C4-2B (cell line): ENCODE measurements around the gene FTSJ1.

Experiments
- ZFX ChIP-seq: fragments of 450-650 bp; IDR thresholded peaks from 2 replicates; pipeline ENCODE4 v1.6.1; 2017
- TF ChIP-seq, protein P1 (sequence below): fragments of 450-650 bp; conservative IDR thresholded peaks from 2 replicates; pipeline ENCODE4 v1.5.1; 2017; ENCODE audit warnings: mild to moderate bottlenecking

DNA sequence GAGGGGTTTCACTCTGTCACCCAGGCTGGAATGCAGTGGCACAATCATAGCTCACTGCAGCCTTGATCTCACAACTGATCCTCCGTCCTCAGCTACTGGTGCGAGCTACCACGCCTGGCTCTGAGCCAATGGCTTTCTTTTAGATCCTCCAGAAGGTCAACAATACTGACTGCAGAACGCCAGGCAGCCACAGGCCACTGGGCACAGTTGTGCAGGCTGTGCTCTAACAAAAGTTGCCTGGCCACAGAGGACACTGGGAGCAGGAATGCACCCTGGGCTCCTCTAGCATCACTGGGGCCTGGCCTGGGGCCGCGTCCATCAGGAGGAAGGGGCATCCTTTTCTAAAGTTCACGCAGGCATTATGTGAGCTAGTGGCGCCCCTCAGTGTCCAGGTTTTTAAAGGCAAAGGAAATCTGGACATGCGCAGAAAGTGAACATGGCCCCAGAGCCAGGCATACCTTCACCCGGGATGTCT, 17.9 kb downstream of the FTSJ1 start:
- TF ChIP-seq, protein P1, sequence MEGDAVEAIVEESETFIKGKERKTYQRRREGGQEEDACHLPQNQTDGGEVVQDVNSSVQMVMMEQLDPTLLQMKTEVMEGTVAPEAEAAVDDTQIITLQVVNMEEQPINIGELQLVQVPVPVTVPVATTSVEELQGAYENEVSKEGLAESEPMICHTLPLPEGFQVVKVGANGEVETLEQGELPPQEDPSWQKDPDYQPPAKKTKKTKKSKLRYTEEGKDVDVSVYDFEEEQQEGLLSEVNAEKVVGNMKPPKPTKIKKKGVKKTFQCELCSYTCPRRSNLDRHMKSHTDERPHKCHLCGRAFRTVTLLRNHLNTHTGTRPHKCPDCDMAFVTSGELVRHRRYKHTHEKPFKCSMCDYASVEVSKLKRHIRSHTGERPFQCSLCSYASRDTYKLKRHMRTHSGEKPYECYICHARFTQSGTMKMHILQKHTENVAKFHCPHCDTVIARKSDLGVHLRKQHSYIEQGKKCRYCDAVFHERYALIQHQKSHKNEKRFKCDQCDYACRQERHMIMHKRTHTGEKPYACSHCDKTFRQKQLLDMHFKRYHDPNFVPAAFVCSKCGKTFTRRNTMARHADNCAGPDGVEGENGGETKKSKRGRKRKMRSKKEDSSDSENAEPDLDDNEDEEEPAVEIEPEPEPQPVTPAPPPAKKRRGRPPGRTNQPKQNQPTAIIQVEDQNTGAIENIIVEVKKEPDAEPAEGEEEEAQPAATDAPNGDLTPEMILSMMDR, result no peak; the same call in 1 of the 2 replicates
- TF ChIP-seq ZFX, result no peak
